Activated naive CD4-positive, alpha-beta T cell treated with anti-CD3 and anti-CD28 coated beads, Interleukin-2, amount 50 U/mL, for 72 hours (primary cell): ENCODE data around the gene R3HDM4. TPM values are rescaled to one million over a fixed set of nuclear protein-coding genes. Genes with fewer than 3 reads are reported as not detected.

ENCODE experiments used
- ATAC-seq, 2 donors: fragments of 150-1000 bp; cut with Tn5 transposase; 2 replicates each; pipeline ENCODE4 v1.10.0; 2021; ENCODE audit warnings: mild to moderate bottlenecking in 2 of 2, moderate library complexity in 2 of 2
- DNase-seq, 2 donors: peaks; one replicate each; pipeline ENCODE4 v3.0.0; 2021 to 2022; ENCODE audit warnings: low spot score in 2 of 2
- H3K27ac Mint-ChIP-seq, 2 donors: one replicate each; pipeline ENCODE4 v1.8.0; 2022; ENCODE audit warnings: mild to moderate bottlenecking in 2 of 2, mixed read lengths in 2 of 2
- H3K36me3 Mint-ChIP-seq, 2 donors: one replicate each; pipeline ENCODE4 v1.8.0; 2022; ENCODE audit warnings: mixed read lengths in 2 of 2
- H3K9me3 Mint-ChIP-seq, 2 donors: one replicate each; pipeline ENCODE4 v1.8.0; 2022; ENCODE audit warnings: mixed read lengths in 2 of 2
- total RNA-seq, 2 donors: library from RNA; stranded (reverse); gene quantifications; one replicate each; pipeline ENCODE4 v1.2.3, GENCODE V29; 2022

R3HDM4 gene
- total RNA-seq, 2 donors from 2014 or later = 98.3 to 102 TPM

GRCh38 chr19:926323-926588, 13.2 kb upstream of the R3HDM4 start:
- DNase-seq = no peak
- no peak overlapping the region for H3K27ac Mint-ChIP-seq
- no peak for ATAC-seq
- H3K9me3 Mint-ChIP-seq = no peaks in the 10 kb centered on the region
- H3K36me3 Mint-ChIP-seq = peaks cover 0 to 14% of the 10 kb centered on the region in 2 donors

GRCh38 chr19:925526-926322, 12.7 kb upstream of the R3HDM4 start, which contains the start of gene ARID3A:
Gene ARID3A, plus strand, starts transcription at chr19:926035. Its CDS starts 3,494 bp downstream, at chr19:929529.
- H3K9me3 Mint-ChIP-seq = no peaks in the 10 kb centered on the region
- DNase-seq (peak; percentile 80 to 81), ATAC-seq (peak; percentile 53 to 68)
- H3K36me3 Mint-ChIP-seq = peaks cover 0 to 14% of the 10 kb centered on the region in 2 donors
- H3K27ac Mint-ChIP-seq = no peak within 1 kb of the TSS

GRCh38 chr19:925087-925525, 12.1 kb upstream of the R3HDM4 start:
- Mint-ChIP-seq H3K36me3 (peaks cover 0 to 16% of the 10 kb centered on the region in 2 donors), H3K27ac (no peak overlapping the region), H3K9me3 (no peaks in the 10 kb centered on the region)
- DNase-seq (no peak), ATAC-seq (peak; percentile 53 to 65)

- DNase-seq = peak in 1 of 2 donors; percentile 60
- Mint-ChIP-seq H3K9me3 (no peaks in the 10 kb centered on the region), H3K36me3 (peaks cover 0 to 16% of the 10 kb centered on the region in 2 donors), H3K27ac (no peak overlapping the region)
- ATAC-seq = no peak
These were observed 11.6 kb upstream of the R3HDM4 start for GRCh38 chr19:924553-925086.

GRCh38 chr19:920051-920864, 7.2 kb upstream of the R3HDM4 start:
- H3K36me3 Mint-ChIP-seq = peaks cover 0 to 16% of the 10 kb centered on the region in 2 donors
- DNase-seq (peak; percentile 74 to 78), ATAC-seq (peak; percentile 21 to 55)
- H3K27ac Mint-ChIP-seq = peak overlapping the region; percentile 86 to 89
- no peaks in the 10 kb centered on the region for H3K9me3 Mint-ChIP-seq

GRCh38 chr19:919199-920050, 6.4 kb upstream of the R3HDM4 start:
- Mint-ChIP-seq H3K9me3 (no peaks in the 10 kb centered on the region), H3K36me3 (peaks cover 0 to 16% of the 10 kb centered on the region in 2 donors), H3K27ac (no peak overlapping the region)
- peak in 1 of 2 donors; percentile 70 for DNase-seq
- peak; percentile 31 to 51 for ATAC-seq

GRCh38 chr19:918481-919198, 5.6 kb upstream of the R3HDM4 start:
- DNase-seq = peak in 1 of 2 donors; percentile 72
- Mint-ChIP-seq H3K9me3 (no peaks in the 10 kb centered on the region), H3K27ac (no peak overlapping the region), H3K36me3 (peaks cover 0 to 16% of the 10 kb centered on the region in 2 donors)
- peak in 1 of 2 donors; percentile 44 for ATAC-seq

GRCh38 chr19:918152-918437, 5.1 kb upstream of the R3HDM4 start:
- no peak overlapping the region for H3K27ac Mint-ChIP-seq
- no peaks in the 10 kb centered on the region for H3K9me3 Mint-ChIP-seq
- H3K36me3 Mint-ChIP-seq = peaks cover 0 to 16% of the 10 kb centered on the region in 2 donors

GRCh38 chr19:917323-918151, 4.5 kb upstream of the R3HDM4 start, which contains the start of gene KISS1R:
Gene KISS1R, plus strand, starts transcription at chr19:917333. Its CDS starts 170 bp downstream, at chr19:917503.
- H3K36me3 Mint-ChIP-seq = peaks cover 0 to 16% of the 10 kb centered on the region in 2 donors
- no peak within 1 kb of the TSS for H3K27ac Mint-ChIP-seq

More at GRCh38 chr19:918152-918437, 5.1 kb upstream of the R3HDM4 start:
- DNase-seq (no peak), ATAC-seq (no peak)

GRCh38 chr19:916645-917322, 3.8 kb upstream of the R3HDM4 start:
- H3K36me3 Mint-ChIP-seq = peaks cover 0 to 13% of the 10 kb centered on the region in 2 donors
- DNase-seq (peak in 1 of 2 donors; percentile 52), ATAC-seq (peak in 1 of 2 donors; percentile 2)
- no peaks in the 10 kb centered on the region for H3K9me3 Mint-ChIP-seq
- H3K27ac Mint-ChIP-seq = no peak overlapping the region

More at GRCh38 chr19:917323-918151, 4.5 kb upstream of the R3HDM4 start, which contains the start of gene KISS1R:
- peak; percentile 1 to 36 for ATAC-seq
- no peaks in the 10 kb centered on the region for H3K9me3 Mint-ChIP-seq
- peak; percentile 58 to 70 for DNase-seq

GRCh38 chr19:912181-913079, 589 bp downstream of the R3HDM4 start:
- Mint-ChIP-seq H3K36me3 (peaks cover 0 to 9% of the 10 kb centered on the region in 2 donors), H3K27ac (peak overlapping the region in 1 of 2 donors; percentile 87), H3K9me3 (no peaks in the 10 kb centered on the region)
- DNase-seq (no peak), ATAC-seq (no peak)

- no peak for DNase-seq
- no peaks in the 10 kb centered on the region for H3K9me3 Mint-ChIP-seq
- peak overlapping the region in 1 of 2 donors; percentile 82 for H3K27ac Mint-ChIP-seq
- ATAC-seq = no peak
- H3K36me3 Mint-ChIP-seq = peaks cover 0 to 9% of the 10 kb centered on the region in 2 donors
These were observed 1.6 kb downstream of the R3HDM4 start for GRCh38 chr19:911197-912033.
